NCI-H1048 (cell line): ENCODE data around the gene CMSS1.

ENCODE experiments used
- DNase-seq: peaks from one replicate; lab custom pipeline; 2025; lab: John Stamatoyannopoulos, UW

CMSS1 gene

DNA sequence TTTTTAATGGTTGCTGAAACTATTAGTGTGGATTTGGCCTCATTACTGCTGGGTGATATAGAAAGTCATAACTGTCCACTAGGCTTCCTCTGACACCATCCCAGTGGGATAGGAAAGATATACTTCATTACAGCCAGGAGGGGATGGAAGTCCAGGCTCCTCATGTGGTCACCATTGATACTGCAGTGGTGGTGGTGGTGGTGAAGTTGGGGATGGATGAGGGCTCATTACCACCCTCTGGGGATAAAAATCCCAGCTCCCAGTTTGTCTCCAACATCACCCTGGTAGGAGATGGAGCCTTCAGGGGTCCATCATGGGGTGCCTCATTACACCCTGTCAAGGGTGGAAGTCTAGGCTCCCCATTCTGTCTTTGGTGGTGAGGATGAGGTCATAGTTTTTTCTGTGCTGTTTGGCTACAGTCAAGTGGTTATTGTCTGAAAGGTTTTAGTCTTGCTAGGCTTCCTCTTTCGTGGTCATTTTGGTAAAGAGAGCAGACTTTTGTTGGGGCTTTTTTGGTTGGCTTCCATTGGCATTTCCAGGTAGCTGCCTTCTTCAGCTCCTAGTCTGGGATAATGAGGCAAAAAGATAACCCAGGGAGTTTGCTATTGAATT is 326.7 kb downstream of the CMSS1 start:
- DNase-seq: no peak

DNA sequence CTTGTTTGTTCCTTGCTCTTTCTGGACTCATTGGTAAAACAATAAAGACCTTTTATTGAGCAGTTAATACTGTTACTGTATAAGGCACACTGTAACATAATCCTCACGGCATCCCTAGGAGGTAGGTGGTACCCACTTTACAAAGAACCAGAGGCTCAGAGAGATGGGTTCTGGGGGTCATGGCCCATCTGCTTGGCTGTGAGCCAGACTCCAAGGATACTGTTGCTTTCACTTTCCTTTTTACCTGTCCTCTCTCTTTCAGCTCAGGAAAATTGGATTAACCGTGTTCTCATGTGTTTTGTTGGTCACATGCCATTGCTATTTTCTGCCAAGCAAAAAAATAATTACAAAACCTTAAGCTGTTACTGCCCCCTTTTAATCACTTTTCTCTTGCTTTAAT is 331.5 kb downstream of the CMSS1 start:
- no peak for DNase-seq

DNA sequence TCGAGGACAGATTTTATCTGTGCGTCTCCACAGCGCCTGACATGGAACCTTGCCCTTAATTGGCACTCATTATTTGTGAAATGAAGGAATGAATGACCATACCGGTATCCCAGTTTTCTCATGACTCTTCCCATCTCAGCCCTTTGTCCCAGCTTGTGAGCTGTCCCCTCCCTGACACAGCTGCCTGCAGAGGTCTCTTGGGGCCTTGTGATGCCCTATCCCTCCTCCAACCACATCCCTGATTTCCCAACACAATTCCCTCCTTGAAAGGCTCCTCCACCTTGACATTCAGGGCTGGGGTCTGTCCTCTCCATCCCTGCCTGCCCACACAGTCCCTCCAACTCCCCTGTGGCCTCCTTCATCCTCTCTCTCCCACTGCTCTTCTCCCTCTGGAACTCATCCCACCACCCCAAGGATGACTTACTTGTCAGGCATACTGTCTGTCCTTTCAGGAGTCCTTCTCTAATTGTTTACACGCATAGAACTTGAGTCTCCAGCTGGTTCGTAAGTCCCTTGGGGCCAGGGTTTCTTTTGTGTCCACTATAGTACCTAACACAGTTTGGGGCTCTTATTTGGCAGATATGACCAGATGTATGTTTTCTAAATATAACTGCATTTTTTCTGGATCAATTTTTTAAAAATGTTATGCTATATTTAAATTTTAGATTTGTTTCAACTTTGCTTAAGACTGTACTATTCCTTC is 332.2 kb downstream of the CMSS1 start:
- DNase-seq: no peak

DNA sequence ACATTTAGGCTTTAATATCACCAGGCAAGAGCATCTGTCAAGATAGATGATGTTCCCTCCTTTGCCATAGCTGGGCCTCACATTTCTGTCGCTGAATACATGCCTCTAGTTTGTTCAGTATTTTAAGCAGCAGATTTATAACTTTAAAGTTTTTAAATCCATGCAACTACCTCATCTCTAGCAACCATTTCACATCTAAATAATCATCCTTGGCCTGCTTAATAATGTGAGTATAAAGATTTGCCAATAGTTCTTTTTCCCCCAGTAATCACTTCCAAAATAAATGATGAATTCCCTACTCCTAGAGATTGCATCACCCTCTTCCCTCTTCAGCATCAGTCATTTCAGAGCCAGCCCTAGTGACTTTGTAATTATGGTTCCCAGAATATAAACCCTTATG is 332.8 kb downstream of the CMSS1 start:
- DNase-seq: no peak

DNA sequence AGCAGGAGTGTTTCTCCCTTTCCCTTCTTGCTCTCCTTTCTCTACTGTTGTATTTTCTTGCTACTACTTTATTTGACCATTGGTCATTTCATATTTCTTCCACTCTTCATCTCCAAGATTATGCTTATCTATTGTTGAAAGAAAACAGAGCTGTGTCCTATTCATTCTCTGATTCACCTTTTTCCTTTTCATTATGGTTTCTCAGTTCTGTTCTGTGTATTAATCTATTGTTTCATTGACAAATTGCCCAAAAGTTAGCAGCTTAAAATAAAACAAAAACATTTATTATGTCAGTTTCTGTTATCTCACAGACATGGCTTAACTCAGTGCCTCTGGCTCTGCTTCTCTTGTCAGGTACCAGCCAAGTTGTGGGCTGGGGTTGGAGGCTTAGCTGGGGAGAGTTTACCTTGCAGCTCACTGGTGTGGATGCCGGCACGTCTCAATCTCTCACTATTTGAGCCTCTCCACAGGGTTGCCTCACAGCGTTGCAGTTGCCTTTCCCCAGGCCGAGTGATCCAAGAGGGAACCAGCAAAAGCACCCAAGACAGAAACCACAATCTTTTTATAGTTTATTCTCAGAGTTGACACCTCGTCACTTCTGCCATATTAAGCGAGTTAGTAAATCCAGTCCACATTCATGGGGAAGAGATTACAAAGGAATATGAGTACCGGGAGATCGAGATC is 333.5 kb downstream of the CMSS1 start:
- no peak for DNase-seq

DNA sequence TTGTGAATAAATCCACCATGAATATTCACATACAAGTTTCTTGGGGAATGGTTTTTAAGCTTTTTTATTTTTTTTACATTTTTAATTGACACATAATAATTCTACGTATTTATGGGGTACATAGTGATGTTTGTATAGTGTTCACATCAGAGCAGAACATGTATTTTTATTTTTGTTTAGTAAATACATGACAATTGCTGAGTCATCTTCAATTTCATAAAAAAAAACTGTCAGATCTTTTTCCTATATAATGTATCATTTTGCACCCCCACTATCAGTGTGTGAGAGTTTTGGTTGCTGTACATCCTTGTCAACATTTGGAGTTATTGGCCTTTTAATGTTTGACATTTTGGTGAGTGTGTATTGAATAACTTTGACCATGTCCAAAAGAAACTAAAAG is 336.5 kb downstream of the CMSS1 start:
- no peak for DNase-seq

DNA sequence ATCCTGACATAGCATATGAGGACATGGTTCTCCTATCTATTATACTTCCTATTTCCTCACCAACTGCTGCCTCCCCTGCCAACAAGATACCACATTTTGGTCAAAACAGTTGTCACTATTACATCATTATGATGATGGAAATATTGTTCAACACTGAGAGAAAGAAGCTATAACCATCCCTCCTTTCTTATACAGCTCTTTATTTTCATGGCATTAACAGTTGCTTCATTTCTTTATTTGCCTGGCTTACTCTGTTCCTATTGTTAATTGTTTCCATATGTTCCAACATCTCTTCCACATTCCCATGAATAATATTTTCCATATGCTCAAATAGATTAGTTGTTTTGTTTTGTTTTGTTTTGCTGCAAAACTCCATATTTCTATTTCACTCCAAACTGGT is 337.5 kb downstream of the CMSS1 start:
- DNase-seq: no peak

DNA sequence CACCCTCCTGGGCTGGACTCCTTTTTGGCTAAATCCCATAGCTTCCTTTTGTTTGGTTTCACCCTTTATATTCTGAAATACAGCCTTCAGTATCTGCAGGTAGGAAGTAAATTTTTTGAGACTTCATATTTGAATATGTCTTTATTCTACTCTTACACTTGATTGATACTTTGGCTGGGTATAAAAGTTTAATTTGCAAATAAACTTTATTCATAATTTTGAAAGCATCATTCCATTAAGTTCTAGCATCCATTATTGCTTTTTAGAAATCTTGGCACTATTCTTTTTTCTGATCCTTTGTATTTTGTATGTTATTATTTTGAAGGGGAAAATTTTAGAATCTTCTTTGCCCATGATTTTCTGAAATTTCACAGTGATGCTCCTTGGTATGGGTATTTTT is 337.9 kb downstream of the CMSS1 start:
- DNase-seq: no peak

DNA sequence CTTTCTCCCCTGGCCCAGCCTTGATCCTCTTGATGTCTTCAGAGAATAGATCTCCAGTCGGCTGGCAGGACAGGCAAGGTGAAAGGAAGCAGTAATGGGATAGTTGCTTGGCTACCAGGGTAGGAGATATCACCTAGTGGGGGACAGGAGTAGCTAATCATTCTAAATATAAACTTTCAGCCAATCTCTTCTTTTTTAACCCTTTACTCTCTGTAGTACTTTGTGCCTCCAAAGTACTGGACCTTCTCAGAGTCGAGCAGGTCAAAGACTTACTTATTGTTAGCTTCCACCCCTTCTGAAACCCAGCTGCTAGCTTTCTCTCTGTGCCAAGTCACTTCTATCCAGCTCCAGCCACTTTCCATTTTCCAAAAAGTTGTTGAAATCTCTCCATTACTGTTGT is 340.0 kb downstream of the CMSS1 start:
- DNase-seq: no peak

DNA sequence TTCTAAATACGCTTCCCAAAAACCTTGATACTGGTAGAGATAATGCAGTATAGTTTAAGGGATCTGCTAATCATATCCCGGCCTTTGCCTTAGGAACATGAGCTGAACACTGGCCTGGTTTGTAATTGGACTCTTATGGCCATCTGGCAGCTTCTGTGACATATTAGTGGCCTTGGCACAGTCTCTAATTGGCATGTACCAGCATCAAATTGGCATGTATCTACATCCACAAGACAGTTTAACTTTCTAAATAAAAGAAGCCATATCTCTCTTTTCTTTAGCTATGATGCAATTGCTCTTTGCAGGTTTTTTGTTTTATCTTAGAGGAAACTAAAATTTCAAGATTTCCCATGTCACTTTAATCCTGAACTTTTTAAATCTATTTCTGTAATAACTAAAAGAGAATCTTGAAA is 341.3 kb downstream of the CMSS1 start:
- no peak for DNase-seq

DNA sequence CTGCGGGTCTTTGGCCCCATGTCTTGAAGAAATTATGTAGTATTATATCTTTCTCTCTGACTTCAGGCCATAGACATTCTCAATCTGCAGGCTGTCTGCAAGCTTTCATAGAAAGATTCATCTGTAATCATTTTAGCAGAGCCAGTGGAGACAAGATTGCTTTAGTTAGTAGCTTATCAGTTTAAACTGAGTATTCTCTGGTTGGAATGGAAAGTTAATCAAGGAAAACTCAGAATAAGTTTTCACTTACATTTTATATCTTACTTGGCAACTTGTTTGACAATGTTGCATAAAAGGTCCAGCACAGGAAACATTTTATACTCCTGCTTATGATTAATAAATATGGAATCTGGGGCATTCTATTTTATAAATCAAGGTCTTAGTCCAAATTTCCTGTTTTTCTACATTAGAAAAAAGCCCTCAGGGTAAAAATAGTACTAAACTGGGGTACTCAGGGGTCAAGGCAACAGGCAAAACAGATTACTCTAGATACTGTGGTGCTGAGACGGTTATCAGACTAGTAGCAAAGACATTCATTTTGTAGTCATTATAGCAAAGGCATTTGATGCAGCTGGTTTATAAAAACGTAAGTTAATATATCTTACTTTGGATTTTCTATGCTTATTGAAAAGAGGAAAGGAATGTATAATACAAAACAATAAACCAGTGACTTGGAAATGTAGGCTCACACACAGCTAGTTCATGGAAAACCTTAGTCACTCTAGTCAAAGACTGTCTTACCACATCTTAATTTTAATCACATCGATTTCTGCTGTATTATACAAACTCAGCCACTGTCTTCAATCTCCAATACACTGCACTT is 341.9 kb downstream of the CMSS1 start:
- DNase-seq: no peak

DNA sequence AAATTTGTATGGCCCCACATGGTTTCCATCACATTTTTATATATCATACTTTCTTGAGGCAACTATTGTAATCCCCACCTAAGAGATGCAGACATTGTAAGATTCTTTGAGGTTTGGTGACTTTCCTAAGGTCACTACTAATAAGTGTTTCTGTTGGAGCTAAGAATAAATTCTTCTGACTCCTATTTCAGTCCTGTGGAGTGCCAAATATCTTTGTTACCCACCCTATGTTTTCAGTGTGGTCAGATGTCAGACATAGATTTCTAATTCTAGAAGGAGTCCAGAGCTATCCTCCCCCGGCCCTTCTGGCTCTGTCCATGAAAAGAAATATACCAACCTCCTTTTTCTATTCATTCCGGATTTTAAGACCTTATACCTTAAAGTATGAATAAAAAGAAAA is 342.9 kb downstream of the CMSS1 start:
- no peak for DNase-seq

DNA sequence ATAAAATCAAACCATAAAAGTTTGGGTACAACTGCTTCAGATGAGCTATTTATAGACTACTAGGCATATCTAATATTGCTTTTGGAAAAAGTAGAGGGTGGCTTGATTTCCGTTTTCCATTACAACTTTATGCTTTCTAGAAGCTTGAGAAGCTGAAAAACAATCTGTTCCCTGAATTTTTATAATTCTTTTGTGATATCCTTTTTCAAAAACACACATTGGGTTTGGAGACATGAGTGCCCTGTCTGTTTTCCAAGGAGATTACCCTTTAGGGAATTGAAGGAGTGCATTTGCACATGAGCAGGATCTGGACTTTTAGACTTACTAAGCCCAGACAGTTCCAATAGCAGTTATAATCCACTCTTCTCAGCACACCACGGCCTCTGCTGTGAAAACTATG is 346.1 kb downstream of the CMSS1 start:
- no peak for DNase-seq

DNA sequence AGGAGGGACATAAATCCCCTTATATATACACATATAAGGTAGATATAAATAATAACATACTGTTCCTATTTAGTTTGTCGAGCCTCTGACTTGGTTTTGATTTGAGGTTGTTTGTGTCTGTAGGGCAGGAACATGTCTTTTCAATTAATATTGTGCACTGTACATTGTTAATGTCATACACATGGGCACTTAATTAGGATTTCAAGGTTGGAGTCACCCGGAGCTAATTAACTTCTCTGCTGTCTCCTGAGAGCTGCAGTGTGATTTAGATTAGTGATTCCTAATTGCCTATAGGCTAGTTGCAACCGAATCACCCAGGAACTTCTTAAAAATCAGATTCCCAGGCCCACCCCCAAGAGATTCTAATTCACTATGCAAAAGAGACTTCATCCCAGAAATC is 347.1 kb downstream of the CMSS1 start:
- DNase-seq: no peak

DNA sequence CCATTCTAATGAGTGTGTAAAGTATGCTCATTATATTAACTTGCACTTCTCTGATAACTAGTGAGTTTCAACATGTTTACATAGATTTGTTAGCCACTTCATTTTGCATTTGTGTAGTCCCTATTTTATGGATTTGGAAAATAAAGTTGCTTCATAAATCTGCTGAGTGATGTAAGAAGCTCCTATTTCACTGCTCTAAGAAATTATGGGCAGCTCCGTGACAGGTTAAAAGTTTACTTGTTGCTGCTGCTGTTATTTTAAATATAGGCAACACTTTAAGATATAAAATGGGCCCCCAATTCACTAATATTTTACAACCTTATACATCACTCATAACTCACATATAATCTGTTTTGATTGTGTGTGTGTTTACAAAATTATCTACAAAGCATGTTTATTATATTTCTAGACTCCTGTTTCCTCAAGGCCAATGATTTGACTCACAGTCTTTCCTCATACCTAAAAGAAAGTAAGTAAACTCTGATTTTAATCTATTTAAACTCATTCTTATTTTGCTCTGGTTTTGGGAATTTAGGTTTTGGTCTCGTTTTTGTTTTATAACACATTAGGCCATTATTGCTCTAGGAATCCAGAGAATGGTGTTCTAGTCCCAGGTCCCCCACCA is 348.4 kb downstream of the CMSS1 start:
- DNase-seq: no peak

DNA sequence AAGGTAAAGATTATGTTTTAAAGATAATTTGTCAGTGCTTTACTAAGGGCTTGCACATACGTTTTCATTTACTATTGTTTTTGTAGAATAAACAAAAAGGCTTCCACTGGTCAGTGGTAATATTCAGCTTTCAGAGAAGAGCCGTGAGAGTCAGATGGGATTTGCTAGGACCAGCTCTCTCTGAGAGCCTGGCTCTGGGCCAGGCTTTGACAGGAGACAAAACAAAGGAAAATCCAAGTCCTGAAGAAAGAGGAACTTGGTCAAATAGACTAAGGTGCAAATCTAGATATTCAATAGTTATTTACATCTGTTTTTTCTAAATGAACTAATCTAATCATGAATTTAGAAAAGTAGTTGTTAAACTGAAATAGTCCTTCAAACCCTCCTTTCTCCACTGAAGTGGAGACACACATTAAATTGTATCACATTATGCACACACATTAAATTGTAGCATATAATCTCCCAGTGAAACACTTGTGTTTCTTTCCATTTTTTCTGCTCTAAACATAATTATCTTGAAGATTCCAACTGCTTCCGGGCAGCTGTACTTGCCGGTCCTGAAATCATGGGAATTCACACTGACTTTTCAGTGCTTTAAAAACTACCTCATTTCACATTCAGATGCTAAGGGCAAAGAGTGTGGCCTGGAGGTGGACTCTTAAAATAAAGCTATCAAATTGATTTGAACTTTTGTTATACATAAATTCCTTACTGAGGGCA is 351.7 kb downstream of the CMSS1 start:
- no peak for DNase-seq

DNA sequence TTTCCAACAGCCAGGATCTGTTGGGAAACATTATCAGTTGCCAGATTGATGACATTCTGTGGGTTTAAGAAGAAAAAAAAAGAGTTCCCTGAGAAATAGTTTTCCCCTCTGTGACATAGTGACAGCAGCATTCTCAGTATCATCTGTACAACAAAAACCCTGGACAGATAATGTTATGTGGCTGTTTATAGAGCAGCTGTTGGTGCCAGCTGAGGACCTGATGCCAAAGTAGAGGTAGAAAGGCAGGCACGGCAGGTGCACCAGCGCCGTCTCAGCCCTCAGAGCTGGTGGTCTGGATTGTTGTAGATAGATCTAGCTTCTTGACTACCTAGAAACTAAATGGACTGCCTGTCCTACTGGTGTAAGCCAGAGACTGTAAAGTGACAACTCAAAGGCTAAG is 352.8 kb downstream of the CMSS1 start:
- no peak for DNase-seq

DNA sequence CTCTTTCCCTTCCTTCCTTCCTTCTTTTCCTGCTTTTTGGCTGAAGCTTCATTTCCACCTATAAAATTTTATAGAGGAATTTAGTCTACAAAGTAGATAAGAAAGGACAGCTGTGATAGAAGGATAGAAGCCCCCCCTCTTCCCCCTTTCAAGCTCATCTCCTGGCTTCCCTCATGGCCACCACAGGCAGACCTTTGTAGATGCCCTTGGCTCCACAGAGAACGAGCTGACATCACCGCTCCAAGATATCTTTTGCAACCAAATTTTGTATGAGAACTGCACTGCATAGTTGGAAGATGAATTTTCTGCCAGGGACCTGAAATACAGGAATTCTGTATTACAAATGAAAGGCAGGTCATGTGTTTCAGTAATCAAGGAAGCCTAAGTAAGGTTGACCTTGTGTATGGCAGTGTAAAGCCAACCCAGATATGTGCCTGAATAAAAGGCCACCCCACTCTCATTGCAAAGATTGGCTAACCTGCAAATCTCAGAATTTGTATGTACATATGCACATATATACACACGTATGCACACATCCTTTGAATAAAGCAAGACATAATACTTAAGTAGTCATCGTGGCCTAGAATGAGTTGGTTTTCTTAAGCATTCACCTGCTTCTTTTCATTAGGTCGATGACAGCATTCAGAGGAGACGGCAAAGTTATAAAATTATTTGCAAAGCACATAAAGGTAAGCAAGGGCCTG is 353.7 kb downstream of the CMSS1 start:
- no peak for DNase-seq

DNA sequence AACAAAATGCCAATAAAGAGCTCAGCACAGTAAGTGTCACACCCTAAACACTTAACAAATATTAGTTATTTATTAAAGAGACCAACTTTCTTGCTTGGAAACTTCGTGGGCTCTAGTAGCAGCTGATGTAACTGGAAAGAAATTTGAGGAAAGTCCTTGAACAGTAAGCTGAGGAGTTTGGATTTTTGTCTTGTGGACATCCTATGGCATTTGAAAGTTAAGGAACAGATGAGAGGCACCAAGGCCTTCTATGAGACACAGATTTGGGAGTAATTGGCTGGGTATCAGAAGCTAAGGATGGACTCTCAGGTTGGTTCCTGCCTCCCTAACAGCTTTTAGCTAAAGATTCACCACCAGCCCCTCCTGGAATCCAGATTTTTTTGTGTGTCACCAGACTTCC is 356.3 kb downstream of the CMSS1 start:
- DNase-seq: no peak

DNA sequence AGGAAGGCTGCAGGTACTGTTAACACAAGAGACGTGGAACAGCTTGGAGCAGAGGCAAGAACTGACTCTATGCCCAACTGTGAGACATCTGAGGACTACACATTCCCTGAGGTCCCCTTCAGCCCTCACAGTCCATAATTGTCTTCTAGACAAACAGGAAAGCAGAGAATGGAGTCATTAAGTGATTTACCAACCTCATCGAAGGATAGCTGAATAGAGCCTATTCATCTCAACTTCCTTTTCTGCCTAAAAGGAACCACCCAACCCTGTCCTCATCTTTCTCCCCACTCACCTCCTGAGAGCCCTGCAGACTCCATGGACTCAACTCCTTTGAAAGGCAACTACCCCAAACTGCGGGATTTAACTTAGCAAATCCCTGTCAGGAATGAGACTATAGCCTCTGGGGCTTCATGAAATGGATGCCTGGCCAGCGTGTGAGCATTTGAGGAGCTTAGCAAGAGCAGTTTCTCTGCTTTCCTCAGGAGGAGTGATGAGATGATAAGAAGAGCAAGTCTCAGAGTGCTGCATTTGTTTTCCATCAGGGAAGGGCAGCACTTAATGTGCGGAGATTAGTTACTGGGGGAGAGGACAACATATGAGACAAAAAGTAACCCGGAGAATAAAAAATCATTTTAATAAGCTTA is 358.1 kb downstream of the CMSS1 start:
- DNase-seq: no peak
